ENCODE data around the gene ICAM2.

GRCh38 chr17:63984651-63985386, 35.6 kb downstream of the ICAM2 start:
- TF ChIP-seq CTCF (IDR thresholded peaks at IDR 0.05) (no peak), POLR2A (IDR thresholded peaks at IDR 0.05) (no peak)

Measured in ovary (tissue), 3 donors.